Ramos (cell line): ENCODE results near the gene HLF.

Experiments used
- in situ Hi-C: fragments of 300-500 bp; cut with MboI; formaldehyde crosslinking; loops from one replicate; pipeline ENCODE4 v1.14.3; 2022; ENCODE audit warnings: low sequenced_read_pairs; ENCODE audit not compliant: unreplicated experiment

HLF gene

DNA sequence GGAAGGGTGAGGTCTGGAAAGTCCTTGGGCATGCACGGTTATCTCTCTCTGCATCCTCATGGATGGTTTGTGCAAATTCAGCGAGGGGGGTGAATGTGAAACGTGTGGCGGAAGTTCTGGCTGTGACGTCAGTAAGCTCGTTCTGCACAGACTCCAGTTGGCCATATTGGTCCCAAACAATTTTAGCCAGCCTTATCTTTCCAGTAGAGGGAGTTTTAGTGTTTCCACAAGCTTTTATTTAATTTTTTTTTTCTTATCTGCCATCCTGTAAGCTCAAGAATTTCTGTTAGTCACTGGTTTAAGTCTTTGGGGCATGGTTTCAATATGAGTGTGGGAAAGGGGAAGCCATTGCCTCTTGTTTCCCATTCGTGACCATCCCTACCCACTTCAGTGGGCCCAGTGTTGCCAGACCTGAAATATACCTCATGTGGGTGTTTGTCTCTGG is 39.0 kb downstream of the HLF start:
- in situ Hi-C loops = no loop called here

DNA sequence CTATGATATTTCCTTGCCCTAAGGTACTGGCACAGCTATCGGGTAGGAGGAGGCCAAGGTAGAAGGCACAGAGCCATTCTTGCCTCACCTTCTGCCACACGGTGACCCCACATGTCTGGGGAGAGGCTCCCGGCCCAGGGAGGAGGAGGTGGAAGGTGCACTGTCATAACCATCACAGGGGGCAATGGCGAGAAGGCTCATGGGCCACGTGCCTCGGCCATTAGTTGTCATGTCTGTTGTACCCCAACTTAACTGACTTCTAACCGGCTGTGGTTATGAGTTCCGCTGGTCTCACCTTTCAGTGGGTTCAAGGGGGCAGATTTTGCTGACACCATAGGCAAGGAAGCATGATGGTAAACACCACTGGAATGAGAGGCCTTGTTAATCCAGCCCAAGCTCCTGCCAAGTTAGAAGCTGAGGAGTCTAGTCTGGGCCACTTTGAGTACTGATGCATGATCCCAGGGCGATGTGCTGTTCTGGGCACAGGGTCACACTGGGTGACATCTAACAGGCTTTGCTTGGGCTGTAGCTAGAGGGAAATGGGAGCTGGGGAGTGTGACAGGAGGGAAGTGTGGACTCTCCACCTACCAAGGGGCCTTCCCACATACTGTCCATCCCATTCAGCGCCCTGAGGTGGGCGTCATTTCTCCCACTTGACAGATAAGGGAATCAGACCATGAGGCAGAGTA is 39.6 kb downstream of the HLF start:
- in situ Hi-C loops = no loop called here

DNA sequence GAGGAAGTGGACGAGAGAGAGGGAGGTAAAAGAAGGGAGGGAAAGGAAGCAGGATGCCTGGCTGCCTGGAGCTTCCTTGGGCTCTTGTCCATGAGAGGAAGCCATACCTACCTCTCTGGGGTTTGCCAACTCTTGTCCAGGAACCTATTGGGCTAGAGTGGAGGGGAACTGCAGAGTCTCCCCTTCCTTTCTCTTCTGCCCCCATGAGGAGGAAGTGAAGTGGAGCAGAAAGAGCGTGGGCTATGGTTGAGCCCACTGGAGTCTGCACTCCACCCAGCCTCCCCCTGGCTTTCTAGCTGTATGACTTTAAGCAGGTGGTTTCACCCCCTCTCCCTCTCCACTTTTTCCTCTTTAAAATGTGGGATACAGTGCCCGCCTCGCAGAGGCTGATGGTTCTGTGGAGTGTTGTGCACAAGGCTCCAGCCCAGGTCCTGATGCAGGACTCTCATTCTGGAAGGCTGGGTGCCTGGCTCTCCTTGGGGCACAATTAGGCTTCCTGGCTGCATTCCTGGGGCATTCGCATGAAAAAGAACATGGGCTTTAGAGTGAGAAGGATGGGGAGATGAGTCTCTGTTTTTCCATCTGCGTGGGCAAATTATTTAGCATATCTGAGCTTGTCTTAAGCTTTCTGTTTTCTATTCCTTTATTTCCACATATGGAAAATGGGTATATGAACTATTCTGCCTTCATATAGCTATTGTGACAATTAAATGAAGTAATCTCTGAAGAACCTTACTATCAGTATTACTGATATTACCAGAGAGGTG is 40.7 kb downstream of the HLF start:
- in situ Hi-C loops = no loop called here

DNA sequence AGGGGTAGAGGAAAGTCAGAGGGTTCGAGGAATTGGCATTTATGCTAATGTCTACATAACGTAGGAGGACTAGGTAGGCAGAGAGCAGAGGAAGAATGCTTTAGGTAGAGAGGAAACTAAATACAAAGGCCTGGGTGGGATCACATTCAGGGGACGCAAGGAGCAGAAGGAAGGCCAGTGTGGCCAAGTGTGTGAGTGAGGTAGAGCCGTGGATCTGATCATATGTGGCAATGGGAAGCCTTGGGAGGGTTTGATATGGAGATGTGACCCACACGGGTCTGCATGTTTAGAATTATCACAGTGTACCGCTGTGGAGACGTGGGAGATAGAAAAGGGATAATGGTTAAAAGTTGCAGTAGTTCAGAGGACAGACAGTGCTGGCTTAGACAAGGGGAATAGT is 43.1 kb downstream of the HLF start:
- in situ Hi-C loops = no loop called here

DNA sequence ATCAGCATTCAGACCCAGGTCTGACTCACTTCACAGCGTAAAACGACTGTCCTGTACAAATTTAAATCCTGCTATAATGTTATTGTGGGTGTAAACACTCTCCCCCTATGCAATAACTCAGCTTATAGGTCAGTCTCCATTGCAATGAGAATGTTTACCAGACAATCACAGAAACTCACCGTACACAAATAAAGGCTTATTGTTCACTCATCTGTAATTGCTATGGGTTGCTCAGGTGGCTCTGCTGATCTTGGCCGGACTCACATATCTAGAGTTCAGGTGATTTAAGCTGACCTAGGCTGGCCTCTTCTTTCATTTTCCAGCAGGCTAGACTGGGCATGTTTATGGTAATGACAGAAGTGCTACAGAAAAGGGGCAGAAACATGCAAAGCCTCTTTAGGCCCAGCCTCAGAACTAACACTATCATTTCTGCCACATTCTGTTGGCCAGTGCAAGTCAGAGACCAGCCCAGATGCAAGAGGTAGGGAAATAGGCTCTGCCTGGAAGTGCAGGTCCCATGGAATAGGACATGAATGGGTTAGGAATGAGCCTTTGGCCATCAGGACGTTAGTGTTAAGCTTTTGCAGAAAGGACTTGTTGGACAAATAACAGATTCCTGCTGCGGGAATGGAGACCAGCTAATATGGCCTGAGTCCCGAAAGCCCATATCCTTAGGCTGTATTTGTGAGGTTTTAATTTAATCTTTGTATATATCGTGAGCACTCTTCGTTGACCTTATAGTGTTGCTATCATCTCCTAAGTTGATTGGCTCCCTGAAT is 44.0 kb downstream of the HLF start:
- in situ Hi-C loops = no loop called here

DNA sequence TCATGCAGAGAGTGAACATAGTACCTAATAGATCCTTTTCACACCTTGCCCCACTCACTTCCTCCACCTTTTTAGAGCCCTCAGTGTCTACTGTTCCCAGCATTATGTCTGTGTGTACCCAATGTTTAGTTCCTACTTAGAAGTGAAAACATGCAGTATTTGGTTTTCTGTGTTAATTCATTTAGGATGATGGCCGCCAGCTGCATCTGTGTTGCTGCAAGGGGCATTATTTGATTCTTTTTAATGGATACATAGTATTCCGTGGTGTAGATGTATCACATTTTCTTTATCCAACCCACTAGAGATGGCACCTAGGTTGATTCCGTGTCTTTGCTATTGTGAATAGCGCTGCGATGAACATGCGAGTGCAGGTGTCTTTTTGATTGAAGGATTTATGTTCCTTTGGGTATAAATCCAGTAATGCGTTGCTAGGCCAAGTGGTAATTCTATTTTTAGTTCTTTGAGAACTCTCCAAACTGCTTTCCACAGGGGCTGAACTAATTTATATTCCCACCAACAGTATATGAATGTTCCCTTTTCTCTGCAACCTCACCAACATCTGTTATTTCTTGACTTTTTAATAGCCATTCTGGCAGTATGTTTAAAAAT is 47.1 kb downstream of the HLF start:
- in situ Hi-C loops = no loop called here

DNA sequence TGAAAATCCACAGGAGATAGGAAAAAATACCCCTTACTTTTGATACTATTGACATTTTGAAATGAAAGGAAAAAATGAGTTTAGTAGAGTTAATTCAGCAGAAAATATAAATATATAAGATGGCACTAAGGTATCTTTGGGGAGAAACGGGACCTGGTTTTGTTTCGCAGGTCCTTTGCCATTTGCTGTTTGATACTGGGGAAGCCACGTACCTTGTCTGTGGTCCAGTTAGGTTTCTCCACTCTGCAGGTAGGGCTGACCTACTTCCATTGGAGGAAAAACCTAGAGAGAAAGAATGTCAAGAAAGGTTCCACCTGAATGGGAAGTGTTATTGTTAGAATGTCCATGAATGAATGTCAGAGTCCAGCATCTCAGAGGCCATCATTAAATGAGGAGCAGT is 48.1 kb downstream of the HLF start:
- in situ Hi-C loops = no loop called here

DNA sequence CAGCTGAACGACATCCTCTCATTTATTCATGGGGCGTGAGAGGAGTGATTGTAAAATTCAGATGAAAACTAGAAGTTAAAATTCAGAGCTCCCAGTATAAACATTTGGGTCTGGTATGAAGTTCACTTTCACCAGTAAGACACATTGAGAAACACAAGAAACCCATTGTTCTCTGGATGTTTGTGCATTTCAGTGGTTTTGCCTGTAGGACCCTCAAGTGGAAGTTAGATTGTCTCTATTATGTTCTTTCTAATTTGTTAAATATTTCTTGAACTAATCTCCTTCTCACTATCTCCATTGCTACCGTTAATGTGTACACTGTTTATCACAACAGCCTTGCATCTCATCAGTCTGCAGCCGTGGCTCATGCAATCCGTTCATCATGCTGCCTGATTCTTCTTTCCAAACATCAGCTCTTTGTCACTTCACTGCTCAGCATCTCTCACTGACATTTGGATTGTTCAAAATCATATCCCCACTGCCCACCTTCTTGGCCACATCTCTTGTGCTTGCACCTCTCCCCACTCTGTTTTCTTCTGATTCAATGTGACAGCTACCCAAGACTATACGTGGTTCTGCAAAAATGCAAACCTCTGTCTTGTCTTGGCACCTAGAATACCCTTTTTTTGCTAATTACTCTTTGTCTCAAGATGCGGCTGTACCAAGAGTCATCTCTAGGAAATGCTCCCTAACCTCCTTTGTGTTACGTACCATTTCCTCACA is 49.5 kb downstream of the HLF start:
- in situ Hi-C loops = no loop called here

DNA sequence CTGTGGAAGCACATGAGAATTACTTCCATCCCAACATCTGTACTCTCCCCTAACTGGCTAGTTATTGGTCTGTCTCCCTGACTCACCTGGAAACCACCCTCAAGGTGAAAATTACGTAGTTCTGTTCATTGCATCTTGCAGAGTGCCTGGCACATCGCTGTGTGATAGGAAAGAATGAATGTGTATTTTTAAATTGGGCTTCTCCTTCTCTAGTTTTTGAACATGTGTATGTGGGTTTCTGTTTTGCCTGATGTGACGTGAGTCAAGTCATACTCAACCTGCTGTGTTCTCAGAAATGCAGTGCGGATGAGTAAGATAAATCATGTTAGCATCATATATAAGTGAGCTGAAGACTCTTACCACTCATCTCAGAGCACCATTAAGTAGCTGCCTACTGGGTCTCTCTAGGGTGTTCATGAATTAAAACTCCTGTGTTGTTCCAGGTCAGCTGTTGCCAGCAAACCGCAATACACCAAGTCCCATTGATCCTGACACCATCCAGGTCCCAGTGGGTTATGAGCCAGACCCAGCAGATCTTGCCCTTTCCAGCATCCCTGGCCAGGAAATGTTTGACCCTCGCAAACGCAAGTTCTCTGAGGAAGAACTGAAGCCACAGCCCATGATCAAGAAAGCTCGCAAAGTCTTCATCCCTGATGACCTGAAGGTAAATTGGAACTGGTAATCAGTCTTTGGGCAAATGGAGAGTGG is 50.2 kb downstream of the HLF start:
- in situ Hi-C loops = no loop called here

DNA sequence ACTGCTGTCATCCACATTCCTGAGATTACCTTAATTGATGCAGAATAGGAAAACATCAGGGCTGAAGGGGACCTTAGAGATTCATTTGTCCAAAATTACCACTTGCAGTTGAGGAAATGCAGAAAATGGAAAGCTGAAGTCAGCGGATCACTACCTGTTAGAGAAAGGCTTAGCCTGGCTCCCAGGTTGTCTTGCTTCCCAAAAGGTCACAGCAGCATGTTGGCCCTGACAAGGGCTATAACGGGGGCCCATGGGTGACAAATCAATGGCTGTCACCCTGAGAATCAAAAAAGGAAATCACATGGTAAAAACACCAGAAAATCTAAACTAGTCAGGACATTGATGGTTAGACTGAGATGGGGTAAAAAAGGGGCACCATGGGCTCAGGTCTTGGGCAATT is 51.7 kb downstream of the HLF start:
- in situ Hi-C loops = no loop called here

DNA sequence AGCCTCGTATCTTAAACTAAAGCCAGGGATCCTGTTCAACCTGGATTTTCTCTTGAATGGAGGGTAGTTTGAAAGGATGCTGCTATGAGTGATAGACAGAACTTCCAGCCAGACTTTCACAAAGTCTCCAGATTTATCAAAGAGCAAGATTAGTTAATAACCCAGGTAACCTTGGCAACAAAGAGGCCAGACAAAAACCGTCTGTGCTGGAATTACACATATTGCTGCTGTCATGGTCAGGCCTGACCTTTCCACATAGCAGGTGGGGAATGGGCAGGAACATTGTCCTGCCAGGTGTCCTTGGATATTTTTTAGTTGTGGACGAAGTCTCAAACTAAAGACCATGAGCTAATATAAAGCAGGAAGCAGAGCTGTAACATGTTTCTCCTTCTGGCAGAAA is 52.5 kb downstream of the HLF start:
- in situ Hi-C loops = no loop called here

DNA sequence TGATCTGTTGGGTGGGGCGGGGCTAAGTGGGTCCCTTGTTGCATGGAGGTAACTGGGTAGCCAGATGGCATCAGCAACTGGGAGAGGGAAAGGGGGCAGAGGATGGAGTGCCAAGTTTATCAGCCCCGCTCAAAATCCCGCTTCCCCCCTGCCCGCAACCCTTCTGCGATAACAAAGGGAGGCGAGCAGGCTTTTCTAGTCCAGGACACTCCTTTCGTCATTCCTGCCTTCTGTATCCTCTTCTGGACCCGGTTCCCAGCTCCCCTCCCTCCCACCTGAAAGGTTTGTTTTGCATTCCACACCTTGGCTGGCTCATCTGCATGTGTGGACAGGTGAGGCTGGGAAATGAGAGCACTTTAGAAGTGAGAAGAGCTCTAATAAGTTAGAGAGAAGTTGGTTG is 53.3 kb downstream of the HLF start:
- in situ Hi-C loops = no loop called here

DNA sequence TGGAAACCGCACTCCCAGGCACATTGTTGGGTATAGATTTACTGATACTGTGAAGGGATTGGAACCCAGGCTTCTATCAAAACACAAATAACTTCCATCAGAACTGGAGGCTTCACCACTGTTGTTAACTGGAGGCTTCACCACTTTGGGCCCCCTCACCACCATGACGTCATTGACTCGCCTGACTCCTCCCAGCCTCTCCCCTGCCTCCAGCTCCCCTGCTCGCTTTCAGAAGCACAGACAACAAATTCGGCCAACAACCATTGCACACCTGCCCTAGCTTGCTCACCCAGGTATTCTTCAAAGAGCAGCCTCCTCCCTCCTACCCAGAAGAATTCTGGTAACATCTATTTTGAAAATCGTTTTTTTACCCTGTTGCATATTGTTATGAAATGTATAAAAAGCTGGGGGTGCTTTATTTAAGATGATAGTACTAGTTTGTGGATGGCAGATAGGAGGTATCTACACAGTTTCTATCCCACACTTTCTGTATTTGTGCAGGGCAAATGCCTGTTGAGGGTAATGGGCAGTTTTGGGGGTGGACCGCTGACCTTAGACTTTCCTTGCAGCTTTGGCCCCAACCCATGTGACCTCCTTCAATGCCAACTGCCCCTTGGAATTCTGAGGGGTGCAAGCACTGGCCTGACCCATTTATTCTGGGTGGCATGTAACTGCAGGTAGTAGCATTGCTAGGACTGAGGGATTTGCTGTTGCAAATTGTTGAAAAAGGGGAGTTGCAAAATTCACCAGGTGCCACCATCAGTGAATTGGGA is 54.1 kb downstream of the HLF start:
- in situ Hi-C loops = no loop called here

DNA sequence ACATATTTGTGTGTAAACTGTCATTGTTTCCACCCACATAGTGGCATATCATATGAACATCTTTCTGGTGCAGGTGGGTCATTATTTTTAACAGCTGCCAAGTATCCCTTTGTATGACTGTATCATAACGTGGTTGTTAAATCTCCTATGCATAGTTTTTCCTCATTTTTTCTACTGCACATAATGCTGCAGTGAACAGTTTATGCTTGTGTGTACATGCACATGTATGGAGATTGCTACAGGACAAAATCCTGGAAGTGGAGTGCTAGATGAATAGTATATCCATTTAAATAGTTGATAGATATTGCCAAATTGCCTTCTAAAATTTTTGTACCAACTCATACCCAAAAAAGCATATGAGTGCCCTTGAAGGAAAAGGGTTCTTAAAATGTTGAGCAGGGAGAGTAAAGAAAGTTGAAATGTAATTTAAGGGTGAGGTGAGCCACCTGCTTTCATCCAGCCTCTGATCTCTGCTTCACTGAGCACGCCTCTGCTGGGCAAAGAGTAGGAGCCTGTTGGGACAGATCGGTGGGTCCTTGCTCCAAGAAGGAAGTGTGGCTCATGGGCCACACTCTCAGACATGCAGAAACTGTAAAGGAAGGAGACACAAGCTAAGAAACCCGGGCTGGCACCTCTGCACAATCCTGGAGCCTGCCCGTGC is 55.3 kb downstream of the HLF start:
- in situ Hi-C loops = no loop called here

DNA sequence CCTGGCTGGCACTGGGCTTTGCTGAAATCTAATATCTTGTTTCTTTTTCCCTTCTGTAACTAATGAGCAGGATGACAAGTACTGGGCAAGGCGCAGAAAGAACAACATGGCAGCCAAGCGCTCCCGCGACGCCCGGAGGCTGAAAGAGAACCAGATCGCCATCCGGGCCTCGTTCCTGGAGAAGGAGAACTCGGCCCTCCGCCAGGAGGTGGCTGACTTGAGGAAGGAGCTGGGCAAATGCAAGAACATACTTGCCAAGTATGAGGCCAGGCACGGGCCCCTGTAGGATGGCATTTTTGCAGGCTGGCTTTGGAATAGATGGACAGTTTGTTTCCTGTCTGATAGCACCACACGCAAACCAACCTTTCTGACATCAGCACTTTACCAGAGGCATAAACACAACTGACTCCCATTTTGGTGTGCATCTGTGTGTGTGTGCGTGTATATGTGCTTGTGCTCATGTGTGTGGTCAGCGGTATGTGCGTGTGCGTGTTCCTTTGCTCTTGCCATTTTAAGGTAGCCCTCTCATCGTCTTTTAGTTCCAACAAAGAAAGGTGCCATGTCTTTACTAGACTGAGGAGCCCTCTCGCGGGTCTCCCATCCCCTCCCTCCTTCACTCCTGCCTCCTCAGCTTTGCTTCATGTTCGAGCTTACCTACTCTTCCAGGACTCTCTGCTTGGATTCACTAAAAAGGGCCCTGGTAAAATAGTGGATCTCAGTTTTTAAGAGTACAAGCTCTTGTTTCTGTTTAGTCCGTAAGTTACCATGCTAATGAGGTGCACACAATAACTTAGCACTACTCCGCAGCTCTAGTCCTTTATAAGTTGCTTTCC is 56.0 kb downstream of the HLF start:
- in situ Hi-C loops = no loop called here

DNA sequence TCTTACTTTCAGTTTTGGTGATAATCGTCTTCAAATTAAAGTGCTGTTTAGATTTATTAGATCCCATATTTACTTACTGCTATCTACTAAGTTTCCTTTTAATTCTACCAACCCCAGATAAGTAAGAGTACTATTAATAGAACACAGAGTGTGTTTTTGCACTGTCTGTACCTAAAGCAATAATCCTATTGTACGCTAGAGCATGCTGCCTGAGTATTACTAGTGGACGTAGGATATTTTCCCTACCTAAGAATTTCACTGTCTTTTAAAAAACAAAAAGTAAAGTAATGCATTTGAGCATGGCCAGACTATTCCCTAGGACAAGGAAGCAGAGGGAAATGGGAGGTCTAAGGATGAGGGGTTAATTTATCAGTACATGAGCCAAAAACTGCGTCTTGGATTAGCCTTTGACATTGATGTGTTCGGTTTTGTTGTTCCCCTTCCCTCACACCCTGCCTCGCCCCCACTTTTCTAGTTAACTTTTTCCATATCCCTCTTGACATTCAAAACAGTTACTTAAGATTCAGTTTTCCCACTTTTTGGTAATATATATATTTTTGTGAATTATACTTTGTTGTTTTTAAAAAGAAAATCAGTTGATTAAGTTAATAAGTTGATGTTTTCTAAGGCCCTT is 56.8 kb downstream of the HLF start:
- in situ Hi-C loops = no loop called here

DNA sequence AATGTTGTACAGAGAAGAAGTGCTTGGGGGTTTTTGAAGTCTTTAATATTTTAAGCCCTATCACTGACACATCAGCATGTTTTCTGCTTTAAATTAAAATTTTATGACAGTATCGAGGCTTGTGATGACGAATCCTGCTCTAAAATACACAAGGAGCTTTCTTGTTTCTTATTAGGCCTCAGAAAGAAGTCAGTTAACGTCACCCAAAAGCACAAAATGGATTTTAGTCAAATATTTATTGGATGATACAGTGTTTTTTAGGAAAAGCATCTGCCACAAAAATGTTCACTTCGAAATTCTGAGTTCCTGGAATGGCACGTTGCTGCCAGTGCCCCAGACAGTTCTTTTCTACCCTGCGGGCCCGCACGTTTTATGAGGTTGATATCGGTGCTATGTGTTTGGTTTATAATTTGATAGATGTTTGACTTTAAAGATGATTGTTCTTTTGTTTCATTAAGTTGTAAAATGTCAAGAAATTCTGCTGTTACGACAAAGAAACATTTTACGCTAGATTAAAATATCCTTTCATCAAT is 57.8 kb downstream of the HLF start:
- in situ Hi-C loops = no loop called here
